ENCODE measurements around the gene KAT6B.

DNA sequence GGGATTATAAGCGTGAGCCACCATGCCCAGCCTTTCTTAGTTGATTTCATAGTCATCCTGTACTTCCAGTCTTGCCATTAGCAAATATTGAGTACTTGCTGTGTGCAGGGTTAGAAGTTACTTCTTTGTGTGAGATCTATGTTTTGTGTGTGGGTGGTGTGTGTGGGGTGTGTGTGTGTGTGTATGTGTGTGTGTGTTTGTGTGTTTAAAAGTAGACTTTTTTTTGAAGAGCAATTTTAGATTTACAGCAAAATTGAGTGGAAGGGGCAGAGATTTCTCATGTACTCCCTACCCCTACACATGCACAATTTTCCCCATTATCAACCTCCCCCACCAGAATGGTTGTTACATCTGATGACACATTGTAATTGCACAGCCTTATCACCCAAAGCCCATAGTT lies 48.2 kb downstream of the KAT6B start:
- TF ChIP-seq ZNF501 (tag by site-specific recombination; IDR thresholded peaks at IDR 0.05) (no peak), ZNF416 (tag by site-specific recombination; IDR thresholded peaks at IDR 0.05) (no peak), YY1 (tag by site-specific recombination; IDR thresholded peaks at IDR 0.05) (no peak), ZNF785 (tag by site-specific recombination; IDR thresholded peaks at IDR 0.05) (no peak), ZNF335 (tag by site-specific recombination; conservative IDR thresholded peaks at IDR 0.05) (no peak)
- TF ChIP-seq, protein P1, sequence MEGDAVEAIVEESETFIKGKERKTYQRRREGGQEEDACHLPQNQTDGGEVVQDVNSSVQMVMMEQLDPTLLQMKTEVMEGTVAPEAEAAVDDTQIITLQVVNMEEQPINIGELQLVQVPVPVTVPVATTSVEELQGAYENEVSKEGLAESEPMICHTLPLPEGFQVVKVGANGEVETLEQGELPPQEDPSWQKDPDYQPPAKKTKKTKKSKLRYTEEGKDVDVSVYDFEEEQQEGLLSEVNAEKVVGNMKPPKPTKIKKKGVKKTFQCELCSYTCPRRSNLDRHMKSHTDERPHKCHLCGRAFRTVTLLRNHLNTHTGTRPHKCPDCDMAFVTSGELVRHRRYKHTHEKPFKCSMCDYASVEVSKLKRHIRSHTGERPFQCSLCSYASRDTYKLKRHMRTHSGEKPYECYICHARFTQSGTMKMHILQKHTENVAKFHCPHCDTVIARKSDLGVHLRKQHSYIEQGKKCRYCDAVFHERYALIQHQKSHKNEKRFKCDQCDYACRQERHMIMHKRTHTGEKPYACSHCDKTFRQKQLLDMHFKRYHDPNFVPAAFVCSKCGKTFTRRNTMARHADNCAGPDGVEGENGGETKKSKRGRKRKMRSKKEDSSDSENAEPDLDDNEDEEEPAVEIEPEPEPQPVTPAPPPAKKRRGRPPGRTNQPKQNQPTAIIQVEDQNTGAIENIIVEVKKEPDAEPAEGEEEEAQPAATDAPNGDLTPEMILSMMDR (tag by site-specific recombination; IDR thresholded peaks at IDR 0.05) = no peak
- TF ChIP-seq, protein P2, sequence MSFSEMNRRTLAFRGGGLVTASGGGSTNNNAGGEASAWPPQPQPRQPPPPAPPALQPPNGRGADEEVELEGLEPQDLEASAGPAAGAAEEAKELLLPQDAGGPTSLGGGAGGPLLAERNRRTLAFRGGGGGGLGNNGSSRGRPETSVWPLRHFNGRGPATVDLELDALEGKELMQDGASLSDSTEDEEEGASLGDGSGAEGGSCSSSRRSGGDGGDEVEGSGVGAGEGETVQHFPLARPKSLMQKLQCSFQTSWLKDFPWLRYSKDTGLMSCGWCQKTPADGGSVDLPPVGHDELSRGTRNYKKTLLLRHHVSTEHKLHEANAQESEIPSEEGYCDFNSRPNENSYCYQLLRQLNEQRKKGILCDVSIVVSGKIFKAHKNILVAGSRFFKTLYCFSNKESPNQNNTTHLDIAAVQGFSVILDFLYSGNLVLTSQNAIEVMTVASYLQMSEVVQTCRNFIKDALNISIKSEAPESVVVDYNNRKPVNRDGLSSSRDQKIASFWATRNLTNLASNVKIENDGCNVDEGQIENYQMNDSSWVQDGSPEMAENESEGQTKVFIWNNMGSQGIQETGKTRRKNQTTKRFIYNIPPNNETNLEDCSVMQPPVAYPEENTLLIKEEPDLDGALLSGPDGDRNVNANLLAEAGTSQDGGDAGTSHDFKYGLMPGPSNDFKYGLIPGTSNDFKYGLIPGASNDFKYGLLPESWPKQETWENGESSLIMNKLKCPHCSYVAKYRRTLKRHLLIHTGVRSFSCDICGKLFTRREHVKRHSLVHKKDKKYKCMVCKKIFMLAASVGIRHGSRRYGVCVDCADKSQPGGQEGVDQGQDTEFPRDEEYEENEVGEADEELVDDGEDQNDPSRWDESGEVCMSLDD (tag by site-specific recombination; IDR thresholded peaks at IDR 0.05) = no peak

All from HEK293 (cell line).